Measurements from ENCODE around the gene HRK.

HRK gene

GRCh38 chr12:116807546-116807945 lies 73.7 kb downstream of the HRK start:
- DNase-seq (ENCODE audit: extremely low read depth, low read depth) = no peak
- TF ChIP-seq CTCF (IDR thresholded peaks at IDR 0.05; ENCODE audit: low read depth, low read length) = no peak

GRCh38 chr12:116806845-116807440 lies 74.3 kb downstream of the HRK start:
- DNase-seq (ENCODE audit: extremely low read depth, low read depth) = no peak
- no peak for TF ChIP-seq CTCF (IDR thresholded peaks at IDR 0.05; ENCODE audit: low read depth, low read length)
